Raji (cell line): ENCODE results near the gene MIDN.

Source experiments
- POLR2A ChIP-seq: IDR thresholded peaks from 2 replicates; pipeline ENCODE4 v1.6.1; 2011; ENCODE audit warnings: low read depth, low read length, control low read depth; ENCODE audit not compliant: insufficient read depth

The MIDN gene

DNA sequence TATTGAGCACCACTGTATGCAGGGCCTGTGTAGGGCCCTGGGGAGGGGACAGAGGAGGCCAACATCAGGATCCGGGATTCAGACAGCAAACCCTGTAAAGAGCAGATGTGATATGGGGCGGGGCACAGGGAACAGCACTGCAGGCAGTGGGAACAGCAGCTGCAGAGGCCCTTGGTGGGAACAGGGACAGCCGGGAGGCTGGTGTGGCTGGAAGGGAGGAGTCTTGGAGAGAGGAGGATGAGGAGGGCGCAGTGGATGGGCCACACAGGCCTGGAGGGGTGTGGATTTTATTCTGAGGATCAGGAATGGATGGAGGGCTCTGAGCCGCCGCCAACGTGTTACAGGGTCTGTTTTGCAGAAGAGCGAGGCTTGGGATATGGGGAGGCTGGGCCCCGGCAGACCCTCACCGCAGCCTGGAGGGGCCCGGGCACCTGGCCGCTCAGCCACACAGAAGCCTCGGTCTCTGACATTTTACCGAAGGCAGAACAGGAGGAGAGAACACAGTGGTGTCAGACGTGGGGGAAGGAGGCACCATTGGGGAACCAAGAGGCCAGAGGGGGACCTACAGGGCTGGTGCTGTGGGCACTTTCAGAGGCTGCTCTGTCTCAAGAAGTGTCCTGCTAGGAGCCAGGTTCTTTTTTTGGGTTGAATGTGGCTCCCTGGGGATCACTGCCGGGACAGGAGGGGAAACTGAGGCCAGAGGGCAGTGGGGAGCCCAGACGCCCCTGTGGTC is 44.2 kb downstream of the MIDN start:
- no peak for TF ChIP-seq POLR2A

DNA sequence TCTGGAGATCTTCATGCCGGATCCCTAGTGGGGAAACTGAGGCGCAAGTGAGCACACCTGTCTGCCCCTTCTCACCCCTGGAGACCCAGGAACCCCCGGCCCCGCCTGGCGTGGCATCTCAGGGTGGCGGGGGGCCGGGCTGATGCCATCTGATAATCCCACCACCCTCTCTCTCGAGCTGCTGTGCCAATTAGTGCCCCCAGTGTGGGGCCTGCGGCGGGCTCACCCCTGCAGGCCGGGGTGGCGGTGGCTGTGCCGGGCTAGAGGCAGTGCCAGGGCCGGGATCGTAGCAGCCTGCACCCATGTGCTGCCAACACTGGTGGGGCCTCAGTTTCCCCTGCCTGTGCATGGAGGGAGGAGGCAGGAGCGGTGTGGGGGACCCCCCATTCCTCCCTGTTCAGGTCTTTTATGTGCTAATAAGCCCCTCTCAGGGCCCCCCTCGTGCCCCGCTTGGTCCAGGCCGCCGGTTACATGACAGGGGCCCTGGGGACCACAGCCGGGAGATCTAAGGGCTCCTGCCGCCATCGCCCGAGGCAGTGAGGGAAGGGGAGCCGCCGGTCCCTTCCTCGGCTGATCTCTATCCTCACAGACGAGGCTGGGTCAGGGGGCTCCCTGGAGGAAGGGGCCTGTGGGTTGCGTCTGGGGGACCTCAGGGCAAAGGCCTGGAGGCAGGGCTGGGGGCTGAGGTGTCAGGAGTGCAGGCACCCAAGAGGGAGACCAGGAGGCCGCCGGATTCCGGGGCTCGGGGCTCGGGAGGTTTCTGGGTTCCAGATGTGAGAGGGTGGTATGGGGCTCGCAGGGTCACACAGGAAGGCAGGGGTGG is 45.6 kb downstream of the MIDN start:
- no peak for TF ChIP-seq POLR2A

DNA sequence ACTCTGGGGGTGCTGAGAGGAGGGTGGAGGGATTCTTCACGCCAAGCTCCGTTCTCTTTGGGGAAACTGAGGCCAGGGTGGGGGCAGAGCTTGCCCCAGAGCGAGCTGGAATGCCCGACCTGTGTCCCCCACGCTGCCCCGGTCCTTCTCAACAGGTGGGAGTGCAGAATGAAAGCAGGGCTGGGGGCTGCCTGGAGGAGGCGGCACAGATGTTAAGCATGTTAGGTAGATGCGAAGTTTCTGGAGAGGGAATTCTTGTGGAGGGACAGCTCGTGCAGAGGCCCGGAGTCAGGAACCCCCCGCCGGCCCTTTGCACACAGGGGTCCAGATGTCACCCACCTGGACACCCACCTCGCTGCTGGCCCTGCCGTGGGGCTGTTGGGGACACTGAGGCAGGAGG is 46.3 kb downstream of the MIDN start:
- TF ChIP-seq POLR2A = no peak

DNA sequence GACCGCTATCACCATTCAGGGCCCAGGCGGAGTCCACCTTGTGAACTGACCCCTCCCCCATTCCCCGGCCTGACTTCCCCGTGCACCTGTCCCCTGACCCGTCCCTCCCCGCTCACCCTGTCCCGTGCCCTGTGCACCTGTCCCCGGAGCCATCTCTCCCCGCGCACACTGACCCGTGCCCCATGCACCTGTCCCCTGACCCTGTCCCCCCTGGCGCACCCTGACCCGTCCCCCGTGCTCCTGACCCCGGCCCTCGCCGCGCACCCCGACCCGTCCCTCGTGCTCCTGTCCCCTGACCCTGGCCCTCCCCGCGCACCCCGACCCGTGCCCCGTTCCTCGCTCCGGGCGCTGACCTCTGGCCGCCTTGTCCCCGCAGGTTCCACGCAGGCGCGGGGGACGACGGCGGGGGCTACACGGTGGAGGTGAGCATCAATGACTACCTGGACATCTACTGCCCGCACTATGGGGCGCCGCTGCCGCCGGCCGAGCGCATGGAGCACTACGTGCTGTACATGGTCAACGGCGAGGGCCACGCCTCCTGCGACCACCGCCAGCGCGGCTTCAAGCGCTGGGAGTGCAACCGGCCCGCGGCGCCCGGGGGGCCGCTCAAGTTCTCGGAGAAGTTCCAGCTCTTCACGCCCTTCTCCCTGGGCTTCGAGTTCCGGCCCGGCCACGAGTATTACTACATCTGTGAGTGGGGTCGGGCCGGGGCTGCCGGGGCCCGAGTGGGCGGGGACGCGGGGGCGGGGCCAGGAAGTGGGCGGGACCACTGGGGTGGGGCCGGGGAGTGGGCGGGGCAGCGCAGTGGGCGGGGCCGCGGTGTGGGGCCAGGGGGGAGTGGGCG is 47.0 kb downstream of the MIDN start:
- no peak for TF ChIP-seq POLR2A

DNA sequence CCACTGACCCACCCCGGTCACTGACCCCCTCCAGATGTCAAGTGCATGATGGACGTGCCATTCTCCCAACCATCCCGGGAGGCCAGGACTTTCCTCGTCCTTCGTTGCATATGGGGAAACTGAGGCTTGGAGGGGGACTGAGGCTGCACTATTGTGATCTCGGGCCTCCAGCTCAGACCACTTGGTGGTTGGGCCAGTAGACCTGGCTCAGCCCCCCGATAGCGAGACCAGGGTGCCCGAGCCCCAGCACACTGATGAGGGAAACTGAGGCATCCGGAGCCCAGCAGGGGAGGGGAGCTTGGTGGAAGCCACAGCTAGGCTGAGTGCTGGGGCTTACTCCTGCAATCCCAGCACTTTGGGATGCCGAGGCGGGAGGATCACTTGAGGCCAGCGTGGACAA is 47.7 kb downstream of the MIDN start:
- no peak for TF ChIP-seq POLR2A

DNA sequence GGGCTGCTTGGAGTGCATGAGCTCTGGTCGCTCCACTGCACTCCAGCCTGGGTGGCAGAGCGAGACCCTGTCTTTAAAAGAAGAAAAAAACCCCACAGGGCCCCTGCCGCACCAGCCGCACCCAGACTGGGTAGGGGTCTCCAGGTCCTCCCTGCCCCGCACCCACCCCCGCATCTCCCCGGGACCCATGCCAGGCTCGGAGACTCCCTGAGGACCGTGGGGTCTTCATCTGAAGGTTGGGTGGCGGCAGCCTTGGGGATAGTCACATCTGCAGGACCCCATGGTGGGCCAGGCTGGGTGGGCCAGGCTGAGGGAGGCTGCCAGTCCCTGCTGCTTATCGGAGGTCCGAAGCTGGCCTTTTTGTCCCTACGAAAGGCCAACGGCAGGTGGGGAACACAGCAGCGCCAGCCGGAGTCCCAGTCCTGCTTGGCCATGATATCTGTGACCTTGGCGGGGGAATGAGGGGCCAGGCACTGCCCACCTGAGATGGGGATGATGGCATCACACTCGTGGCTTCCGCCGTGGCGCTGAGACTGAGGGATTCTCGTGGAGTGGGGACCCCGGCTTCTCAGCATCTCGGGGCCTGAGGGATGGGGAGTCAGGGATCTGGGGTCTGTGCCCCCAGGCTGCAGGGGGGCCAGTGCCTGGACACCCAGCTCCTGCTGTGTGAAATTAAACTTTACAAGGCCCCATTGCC is 48.3 kb downstream of the MIDN start:
- TF ChIP-seq POLR2A = no peak

DNA sequence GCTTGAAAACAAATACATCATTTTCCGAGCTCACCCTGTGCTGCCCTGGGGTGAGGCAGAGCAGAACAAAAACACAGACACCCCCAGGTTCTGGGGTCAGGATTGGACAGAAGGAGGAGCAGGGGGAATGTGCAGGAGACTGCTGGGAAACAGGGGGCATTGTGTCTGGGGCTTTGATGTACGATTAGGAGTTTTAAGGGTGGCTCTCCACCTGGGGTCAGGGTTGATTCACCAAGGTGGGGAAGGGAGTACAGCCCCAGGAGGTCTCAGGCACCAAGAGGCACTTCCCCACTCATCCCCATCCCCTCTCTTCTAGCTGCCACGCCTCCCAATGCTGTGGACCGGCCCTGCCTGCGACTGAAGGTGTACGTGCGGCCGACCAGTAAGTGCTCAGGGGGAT is 49.9 kb downstream of the MIDN start:
- no peak for TF ChIP-seq POLR2A

DNA sequence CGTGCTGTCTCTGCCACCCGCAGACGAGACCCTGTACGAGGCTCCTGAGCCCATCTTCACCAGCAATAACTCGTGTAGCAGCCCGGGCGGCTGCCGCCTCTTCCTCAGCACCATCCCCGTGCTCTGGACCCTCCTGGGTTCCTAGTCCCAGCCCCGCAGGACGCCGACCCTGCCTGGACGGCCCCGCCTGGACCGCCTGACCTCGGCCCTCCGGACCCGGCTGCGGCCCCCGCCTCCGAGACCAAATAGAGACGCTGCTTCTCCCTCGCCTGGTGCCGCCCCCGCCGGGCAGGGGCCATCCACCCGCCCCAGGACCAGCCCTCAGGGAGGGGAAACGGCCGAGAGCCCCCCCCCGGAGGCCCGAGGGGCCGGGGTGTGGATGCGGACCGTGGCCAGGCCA is 51.4 kb downstream of the MIDN start:
- no peak for TF ChIP-seq POLR2A

DNA sequence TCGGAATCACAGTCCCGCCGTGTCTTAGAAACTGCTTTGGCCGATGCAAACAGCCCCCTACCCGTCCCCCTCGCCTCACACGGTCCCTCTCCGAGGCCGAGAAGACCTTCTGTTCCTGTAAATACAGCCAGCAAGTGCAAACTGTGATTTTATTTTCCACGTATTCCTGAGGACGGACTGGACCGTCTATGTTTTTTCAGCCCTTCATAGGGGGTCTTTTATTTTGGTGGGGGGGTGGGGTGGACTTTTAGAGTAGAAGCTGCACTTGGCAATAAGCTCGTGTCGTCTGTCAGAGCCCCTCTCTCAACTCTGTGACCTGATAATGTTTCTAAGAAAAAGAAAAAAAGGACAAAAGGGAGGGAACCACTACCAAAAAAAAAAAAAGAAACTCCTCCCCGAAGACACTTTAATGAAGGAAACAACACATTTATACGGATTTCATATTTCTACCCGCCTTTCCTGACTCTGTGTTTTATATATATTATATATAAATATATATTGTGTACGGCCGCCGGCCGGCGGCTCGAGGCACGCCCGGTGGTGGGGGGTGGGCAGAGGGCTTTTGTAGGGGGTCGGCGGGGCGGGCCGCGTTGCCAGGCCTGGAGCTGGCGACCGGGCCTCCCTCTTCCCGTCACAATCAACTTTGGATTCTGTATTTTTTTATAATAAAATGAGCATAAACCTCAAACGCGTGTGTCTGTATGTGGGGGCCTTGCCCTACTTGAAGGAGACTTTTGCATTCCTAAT is 52.5 kb downstream of the MIDN start:
- TF ChIP-seq POLR2A = no peak

DNA sequence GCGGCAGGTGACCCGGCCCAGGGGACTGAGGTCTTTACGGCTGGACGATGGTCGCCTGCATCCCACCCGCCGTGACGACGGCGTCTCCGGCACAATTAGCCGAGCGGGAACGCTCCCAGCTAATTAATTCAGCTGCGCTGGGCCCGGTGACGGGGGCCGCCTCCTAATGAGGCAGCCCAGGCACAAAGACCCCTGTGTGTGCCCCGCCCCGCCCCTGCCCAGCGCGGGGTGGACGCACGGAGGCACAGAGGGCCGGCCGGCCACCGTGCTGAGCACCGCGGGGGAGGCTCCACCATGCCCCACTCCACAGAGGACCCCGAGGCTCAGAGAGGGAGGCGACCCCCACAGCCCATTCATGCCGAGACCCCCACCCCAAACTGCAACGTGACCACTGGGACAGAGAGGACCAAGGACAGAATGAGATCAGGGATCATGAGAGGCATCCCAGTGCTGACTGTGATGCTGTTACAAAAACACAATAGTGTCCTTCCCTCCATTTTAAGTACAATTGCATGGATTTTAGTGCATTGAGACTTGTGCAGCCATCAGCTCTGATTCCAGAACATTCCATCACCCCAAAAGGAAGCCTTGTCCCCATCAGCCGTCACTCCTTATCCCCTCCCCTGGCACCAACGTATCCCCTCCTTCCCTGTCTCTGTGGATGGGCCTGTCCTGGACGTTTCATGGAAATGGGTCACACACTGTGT is 54.3 kb downstream of the MIDN start:
- TF ChIP-seq POLR2A = no peak

DNA sequence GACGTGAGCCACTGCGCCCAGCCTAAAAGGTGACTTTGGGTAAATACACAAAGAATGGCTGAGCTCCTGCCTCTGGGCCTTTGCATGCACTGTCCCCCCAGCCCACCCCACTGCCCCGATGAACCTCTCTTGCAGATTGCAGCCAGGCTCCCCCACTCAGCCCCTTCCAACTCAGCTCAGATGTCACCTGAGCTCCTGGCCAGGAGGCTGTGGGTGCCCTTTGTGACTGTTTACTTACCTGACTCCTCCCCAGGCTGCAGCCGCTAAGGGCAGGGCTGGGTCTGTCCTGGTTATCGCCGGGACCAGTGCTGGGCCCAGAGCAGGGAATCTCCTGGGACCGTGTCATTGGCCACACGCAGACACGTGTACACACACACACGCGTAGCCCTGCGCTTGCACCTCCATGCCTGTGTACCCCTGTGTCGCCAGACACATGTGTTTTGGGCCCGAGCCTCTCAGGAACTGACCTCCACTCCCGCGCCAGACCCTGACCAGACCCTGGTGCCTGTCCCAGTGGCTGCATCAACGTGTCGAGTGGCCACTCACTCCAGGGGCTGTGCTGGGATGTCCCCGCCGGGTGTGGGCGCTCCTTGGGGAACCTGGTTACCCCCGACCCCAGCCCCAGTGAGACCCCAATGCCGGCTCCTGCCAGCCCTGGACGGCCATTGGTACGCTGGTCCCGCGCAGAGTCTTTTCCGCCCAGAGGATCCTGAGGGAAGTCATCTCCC is 56.0 kb downstream of the MIDN start:
- no peak for TF ChIP-seq POLR2A

GRCh38 chr19:1307320-1307719 is 58.9 kb downstream of the MIDN start:
- no peak for TF ChIP-seq POLR2A

DNA sequence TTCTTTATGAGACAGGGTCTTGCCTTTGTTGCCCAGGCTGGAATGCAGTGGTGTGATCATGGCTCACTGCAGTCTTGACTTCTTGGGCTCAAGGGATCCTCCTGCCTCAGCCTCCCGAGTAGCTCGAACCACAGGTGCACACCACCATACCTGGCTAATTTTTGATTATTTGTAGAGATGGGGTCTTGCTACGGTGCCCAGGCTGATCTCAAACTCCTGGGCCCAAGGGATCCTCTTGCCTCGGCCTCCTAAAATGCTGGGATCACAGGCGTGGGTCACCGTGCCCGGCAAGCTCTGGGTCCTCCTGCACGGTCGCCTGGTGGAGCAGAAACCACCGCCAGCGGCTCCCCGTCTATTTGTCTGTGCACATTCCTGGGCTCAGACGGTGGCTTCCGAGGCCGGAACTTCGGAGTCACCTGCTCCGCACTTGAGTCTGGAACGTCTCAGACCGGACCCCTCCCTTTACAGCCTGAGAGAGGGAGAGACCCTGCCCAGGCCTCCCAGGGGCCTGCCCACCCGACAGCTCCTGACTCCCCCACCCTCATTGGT is 59.4 kb downstream of the MIDN start:
- TF ChIP-seq POLR2A = no peak
